Gastroesophageal sphincter (tissue), 3 donors: Measurements from ENCODE around the gene HS3ST5.

Experiments
- CTCF ChIP-seq, 4 experiments: fragments of 200-600 bp in 2 of 4; fragments of 450-650 bp in 2 of 4; sonication (generic) in 1 of 4; IDR thresholded peaks; one replicate each; pipeline ENCODE4 v1.5.1; 2017 to 2019; ENCODE audit warnings: antibody characterized with exemption in 4 of 4, mild to moderate bottlenecking in 2 of 4, moderate library complexity in 2 of 4
- POLR2A ChIP-seq, 2 donors: fragments of 450-650 bp; IDR thresholded peaks; one replicate each; pipeline ENCODE4 v1.6.1; 2017; ENCODE audit warnings: antibody characterized with exemption in 2 of 2, mild to moderate bottlenecking in 2 of 2, moderate library complexity in 1 of 2

GRCh38 chr6:114083251-114083650 is 259.6 kb downstream of the HS3ST5 start:
- TF ChIP-seq CTCF (IDR thresholded peaks at IDR 0.05), result no peak
- TF ChIP-seq POLR2A (IDR thresholded peaks at IDR 0.05), result no peak
